Fibroblast of lung (primary cell): ENCODE data around the gene MSI2. TPM values are rescaled to one million over a fixed set of nuclear protein-coding genes. Genes with fewer than 3 reads are reported as not detected.

Source experiments
- DNase-seq, 2 donors: peaks; one replicate each; pipeline versions ENCODE4 v3.0.0 to v3.0.0-alpha.2; 2010; ENCODE audit warnings: low read depth in 2 of 2
- H2AFZ ChIP-seq: 2 replicates; pipeline ENCODE4 v1.5.1; 2012; ENCODE audit warnings: low read length, control low read depth, inconsistent platforms
- H3K27ac ChIP-seq: 2 replicates; pipeline ENCODE4 v1.5.1; 2011; ENCODE audit warnings: low read length, control low read depth; ENCODE audit not compliant: insufficient read depth
- H3K27me3 ChIP-seq: 2 replicates; pipeline ENCODE4 v1.5.1; 2011; ENCODE audit warnings: mild to moderate bottlenecking, low read length; ENCODE audit not compliant: control insufficient read depth, insufficient read depth
- H3K36me3 ChIP-seq: 2 replicates; pipeline ENCODE4 v1.5.1; 2011; ENCODE audit warnings: low read length; ENCODE audit not compliant: control insufficient read depth, insufficient read depth
- H3K4me1 ChIP-seq: 2 replicates; pipeline ENCODE4 v1.5.1; 2011; ENCODE audit warnings: low read length; ENCODE audit not compliant: control insufficient read depth, insufficient read depth; ENCODE audit errors: extremely low read depth
- H3K4me2 ChIP-seq: 2 replicates; pipeline ENCODE4 v1.5.1; 2011; ENCODE audit warnings: low read length, control low read depth; ENCODE audit not compliant: insufficient read depth; ENCODE audit errors: extremely low read depth
- H3K4me3 ChIP-seq, 4 experiments: fragments of 200-600 bp in 1 of 4; sonication (generic) in 1 of 4; replicated peaks in 1 of 4; 2 replicates each; pipeline ENCODE4 v1.5.1; 2011 to 2016; ENCODE audit warnings: low read length in 4 of 4, low read depth in 3 of 4, mild to moderate bottlenecking in 3 of 4, control low read depth in 2 of 4, inconsistent platforms in 1 of 4, mixed read lengths in 1 of 4; ENCODE audit not compliant: insufficient read depth in 1 of 4; ENCODE audit errors: control extremely low read depth in 1 of 4
- H3K79me2 ChIP-seq: 2 replicates; pipeline ENCODE4 v1.5.1; 2012; ENCODE audit warnings: mild to moderate bottlenecking, low read length, inconsistent platforms; ENCODE audit not compliant: control insufficient read depth, insufficient read depth
- H3K9ac ChIP-seq: 2 replicates; pipeline ENCODE4 v1.5.1; 2011; ENCODE audit warnings: mild to moderate bottlenecking, low read length, control low read depth; ENCODE audit not compliant: insufficient read depth
- H3K9me3 ChIP-seq: 2 replicates; pipeline ENCODE4 v1.5.1; 2012; ENCODE audit warnings: low read depth, low read length; ENCODE audit not compliant: control insufficient read depth, insufficient read depth
- H4K20me1 ChIP-seq: 2 replicates; pipeline ENCODE4 v1.5.1; 2011; ENCODE audit warnings: low read length; ENCODE audit not compliant: control insufficient read depth, insufficient read depth; ENCODE audit errors: extremely low read depth
- EZH2 ChIP-seq: IDR thresholded peaks from 2 replicates; pipeline ENCODE4 v1.5.1; 2012; ENCODE audit warnings: low read length, control low read depth, mild to moderate bottlenecking; ENCODE audit errors: missing control alignments
- polyA plus RNA-seq, 2 donors: library from polyadenylated mRNA; depleted of rRNA in 1 of 2; stranded (reverse) in 1 of 2; unstranded in 1 of 2; fragments of >200 nt; gene quantifications; 2 replicates each; pipeline ENCODE4 v1.2.1, GENCODE V29; 2011 to 2012; ENCODE audit warnings: missing spikeins in 1 of 2
- total RNA-seq: library from RNA; depleted of rRNA; stranded (reverse); fragments of >200 nt; gene quantifications from 2 replicates; pipeline ENCODE4 v1.2.1, GENCODE V29; 2014
- TF ChIP-seq, protein P1 (sequence below), 2 donors: IDR thresholded peaks in 1 of 2; conservative IDR thresholded peaks in 1 of 2; 1 replicate in 1 of 2; 2 replicates in 1 of 2; pipeline ENCODE4 v1.5.1; 2011 to 2012; ENCODE audit warnings: low read length in 2 of 2, control low read depth in 1 of 2, inconsistent platforms in 1 of 2, low read depth in 1 of 2, mild to moderate bottlenecking in 1 of 2

Gene MSI2
- total and polyA plus RNA-seq, 2 donors (not counting 1 experiment from before 2014, with no cell fraction given) = 6.8 to 14.2 TPM

DNA sequence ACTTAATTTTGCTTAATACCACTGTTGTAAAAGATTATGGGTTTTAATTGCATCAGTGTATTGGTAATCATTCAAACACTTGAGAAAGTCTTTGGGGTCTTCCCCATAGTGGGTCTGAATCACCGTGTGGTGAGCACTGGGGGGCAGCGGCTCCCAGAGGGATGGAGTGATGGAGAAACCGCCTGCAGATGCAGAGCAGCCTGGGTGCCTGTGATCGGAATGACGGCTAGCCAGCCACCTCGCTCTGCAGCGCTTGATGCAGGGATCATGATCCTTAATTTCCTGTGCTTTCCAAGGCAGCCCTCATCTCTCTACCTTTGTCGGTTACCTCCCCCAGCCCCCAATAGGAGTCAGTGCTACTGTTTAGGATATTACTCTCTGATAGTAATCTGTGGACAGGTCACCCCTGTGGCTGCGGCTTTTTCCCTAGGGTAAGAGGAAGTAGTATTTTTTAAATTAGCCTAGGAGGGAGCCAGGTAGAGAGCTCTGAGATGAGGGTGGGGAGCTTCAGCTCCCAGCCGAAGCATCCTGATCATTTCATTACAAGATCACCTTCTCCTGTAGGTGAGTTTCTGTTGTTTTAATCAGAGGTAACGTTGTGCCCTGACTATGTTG, 135.6 kb downstream of the MSI2 start:
- H3K27me3 ChIP-seq = no peaks in the 10 kb centered on the region
- H3K4me1 ChIP-seq = no peaks in the 10 kb centered on the region
- no peaks in the 10 kb centered on the region for H3K36me3 ChIP-seq
- H3K4me2 ChIP-seq = no peak overlapping the region
- no peaks in the 10 kb centered on the region for H3K9me3 ChIP-seq
- no peak overlapping the region for H3K4me3 ChIP-seq
- DNase-seq = no peak
- H2AFZ ChIP-seq = no peak overlapping the region
- no peak overlapping the region for H3K9ac ChIP-seq
- TF ChIP-seq, protein P1, sequence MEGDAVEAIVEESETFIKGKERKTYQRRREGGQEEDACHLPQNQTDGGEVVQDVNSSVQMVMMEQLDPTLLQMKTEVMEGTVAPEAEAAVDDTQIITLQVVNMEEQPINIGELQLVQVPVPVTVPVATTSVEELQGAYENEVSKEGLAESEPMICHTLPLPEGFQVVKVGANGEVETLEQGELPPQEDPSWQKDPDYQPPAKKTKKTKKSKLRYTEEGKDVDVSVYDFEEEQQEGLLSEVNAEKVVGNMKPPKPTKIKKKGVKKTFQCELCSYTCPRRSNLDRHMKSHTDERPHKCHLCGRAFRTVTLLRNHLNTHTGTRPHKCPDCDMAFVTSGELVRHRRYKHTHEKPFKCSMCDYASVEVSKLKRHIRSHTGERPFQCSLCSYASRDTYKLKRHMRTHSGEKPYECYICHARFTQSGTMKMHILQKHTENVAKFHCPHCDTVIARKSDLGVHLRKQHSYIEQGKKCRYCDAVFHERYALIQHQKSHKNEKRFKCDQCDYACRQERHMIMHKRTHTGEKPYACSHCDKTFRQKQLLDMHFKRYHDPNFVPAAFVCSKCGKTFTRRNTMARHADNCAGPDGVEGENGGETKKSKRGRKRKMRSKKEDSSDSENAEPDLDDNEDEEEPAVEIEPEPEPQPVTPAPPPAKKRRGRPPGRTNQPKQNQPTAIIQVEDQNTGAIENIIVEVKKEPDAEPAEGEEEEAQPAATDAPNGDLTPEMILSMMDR (conservative IDR thresholded peaks at IDR 0.05 in 1 of 2, IDR thresholded peaks at IDR 0.05 in 1 of 2; ENCODE audit: low read depth in 1 of 2, low read length in 2 of 2) = no peak
- no peak for TF ChIP-seq EZH2
- no peak overlapping the region for H3K27ac ChIP-seq
- H3K79me2 ChIP-seq = no peaks in the 10 kb centered on the region
- H4K20me1 ChIP-seq = no peaks in the 10 kb centered on the region

DNA sequence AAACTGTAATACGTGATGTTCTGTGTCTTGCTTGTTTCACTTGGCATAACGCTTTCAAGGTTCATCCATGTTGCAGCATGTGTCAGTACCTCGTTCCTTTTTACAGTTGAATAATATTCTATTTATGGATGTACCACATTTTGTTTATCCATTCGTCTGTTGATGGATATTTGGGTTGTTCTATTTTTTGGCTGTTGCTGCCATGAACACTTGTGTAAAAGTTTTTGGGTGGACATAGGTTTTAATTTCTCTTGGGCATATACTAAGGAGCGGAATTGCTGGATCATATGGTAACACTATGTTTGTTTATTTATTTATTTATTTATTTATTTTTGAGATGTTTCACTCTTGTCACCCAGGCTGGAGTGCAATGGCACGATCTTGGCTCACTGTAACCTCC, 137.0 kb downstream of the MSI2 start:
- no peaks in the 10 kb centered on the region for H4K20me1 ChIP-seq
- H3K4me3 ChIP-seq = no peak overlapping the region
- TF ChIP-seq, protein P1 (conservative IDR thresholded peaks at IDR 0.05 in 1 of 2, IDR thresholded peaks at IDR 0.05 in 1 of 2; ENCODE audit: low read depth in 1 of 2, low read length in 2 of 2) = no peak
- no peak for TF ChIP-seq EZH2
- DNase-seq = no peak
- no peak overlapping the region for H3K27ac ChIP-seq
- no peaks in the 10 kb centered on the region for H3K36me3 ChIP-seq
- H3K4me1 ChIP-seq = no peaks in the 10 kb centered on the region
- no peaks in the 10 kb centered on the region for H3K79me2 ChIP-seq
- H3K4me2 ChIP-seq = no peak overlapping the region
- no peak overlapping the region for H2AFZ ChIP-seq
- no peak overlapping the region for H3K9ac ChIP-seq
- no peaks in the 10 kb centered on the region for H3K27me3 ChIP-seq
- H3K9me3 ChIP-seq = no peaks in the 10 kb centered on the region

DNA sequence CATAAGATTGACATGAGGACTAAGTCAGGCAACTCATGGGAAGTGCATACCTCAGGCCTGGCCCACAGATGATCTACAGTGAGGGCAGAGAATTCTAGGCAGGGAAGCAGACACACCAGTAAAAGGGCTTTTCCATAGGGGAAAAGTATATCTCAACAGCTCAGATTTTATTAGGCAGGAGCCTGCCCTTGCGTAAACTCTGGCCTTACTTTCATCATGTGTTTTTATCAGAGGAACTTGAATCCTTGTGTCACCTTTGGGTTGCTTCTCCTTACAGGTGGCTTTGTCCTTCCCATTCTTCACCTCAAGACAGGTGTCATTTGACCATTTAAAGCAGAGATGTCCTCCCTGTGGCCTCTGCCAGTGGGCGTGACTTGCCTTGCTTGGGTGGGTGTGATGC, 138.1 kb downstream of the MSI2 start:
- DNase-seq = no peak
- Histone ChIP-seq H4K20me1 (no peaks in the 10 kb centered on the region), H3K9ac (no peak overlapping the region), H3K27ac (no peak overlapping the region), H3K79me2 (no peaks in the 10 kb centered on the region), H3K4me2 (no peak overlapping the region), H3K4me1 (no peaks in the 10 kb centered on the region), H3K4me3 (no peak overlapping the region), H3K36me3 (no peaks in the 10 kb centered on the region), H3K9me3 (no peaks in the 10 kb centered on the region), H2AFZ (no peak overlapping the region), H3K27me3 (no peaks in the 10 kb centered on the region)
- no peak for TF ChIP-seq EZH2
- TF ChIP-seq, protein P1 (conservative IDR thresholded peaks at IDR 0.05 in 1 of 2, IDR thresholded peaks at IDR 0.05 in 1 of 2; ENCODE audit: low read depth in 1 of 2, low read length in 2 of 2) = no peak
